GM19035 (cell line): Measurements from ENCODE around the gene PRTN3.

Experiments
- ATAC-seq: cut with Tn5 transposase; IDR thresholded peaks from one replicate; pipeline ENCODE4 v1.9.1; 2021; ENCODE audit not compliant: unreplicated experiment

The PRTN3 gene

GRCh38 chr19:896434-896833, 55.6 kb downstream of the PRTN3 start:
- no peak for ATAC-seq

- no peak for ATAC-seq
Measured at GRCh38 chr19:896999-897398, 56.2 kb downstream of the PRTN3 start.

- no peak for ATAC-seq
Measured at GRCh38 chr19:897442-898039, 56.7 kb downstream of the PRTN3 start.
